Epithelial cell of proximal tubule (primary cell): ENCODE results near the gene MEX3A. TPM values are rescaled to one million over a fixed set of nuclear protein-coding genes. Genes with fewer than 3 reads are reported as not detected.

Source experiments
- DNase-seq: peaks from one replicate; pipeline ENCODE4 v3.0.0-alpha.2; 2011; ENCODE audit warnings: low read depth
- H3K4me3 ChIP-seq: 2 replicates; pipeline ENCODE4 v1.5.1; 2011; ENCODE audit warnings: low read depth, mild to moderate bottlenecking, low read length
- CTCF ChIP-seq: conservative IDR thresholded peaks from 2 replicates; pipeline ENCODE4 v1.5.1; 2012; ENCODE audit warnings: low read depth, mild to moderate bottlenecking, low read length
- total RNA-seq: library from RNA; depleted of rRNA; stranded (reverse); fragments of >200 nt; gene quantifications from 2 replicates; pipeline ENCODE4 v1.2.3, GENCODE V29; 2015

Gene MEX3A
- total RNA-seq, 1 donor from 2014 or later = 14.8 TPM

- DNase-seq = no peak
- TF ChIP-seq CTCF = no peak
- H3K4me3 ChIP-seq = peak overlapping the region; percentile 91
These were observed 1.4 kb downstream of the MEX3A start for GRCh38 chr1:156080863-156081179.

GRCh38 chr1:156080241-156080862, 1.9 kb downstream of the MEX3A start:
- no peak for TF ChIP-seq CTCF
- DNase-seq = no peak
- no peak overlapping the region for H3K4me3 ChIP-seq

- no peak for TF ChIP-seq CTCF
- H3K4me3 ChIP-seq = no peak overlapping the region
These were observed 2.5 kb downstream of the MEX3A start for GRCh38 chr1:156079762-156080161.

GRCh38 chr1:156078728-156079127, 3.5 kb downstream of the MEX3A start:
- H3K4me3 ChIP-seq = no peak overlapping the region
- no peak for TF ChIP-seq CTCF
- DNase-seq = no peak

More at GRCh38 chr1:156079762-156080161, 2.5 kb downstream of the MEX3A start:
- no peak for DNase-seq

GRCh38 chr1:156077430-156077760, 4.9 kb downstream of the MEX3A start:
- no peak for TF ChIP-seq CTCF
- no peak for DNase-seq
- no peak overlapping the region for H3K4me3 ChIP-seq

GRCh38 chr1:156076609-156077429, 5.4 kb downstream of the MEX3A start:
- no peak for TF ChIP-seq CTCF
- H3K4me3 ChIP-seq = peak overlapping the region; percentile 55
- DNase-seq = no peak

GRCh38 chr1:156075775-156076204, 6.5 kb downstream of the MEX3A start:
- no peak for TF ChIP-seq CTCF
- no peak for DNase-seq
- peak overlapping the region; percentile 55 for H3K4me3 ChIP-seq
